PC-9 (cell line): ENCODE results near the gene FCN1. TPM values are rescaled to one million over a fixed set of nuclear protein-coding genes. Genes with fewer than 3 reads are reported as not detected.

Experiments
- BruUV-seq: library from RNA; stranded (reverse); fragments of 400-500 nt; replicated peaks from 2 replicates; lab custom pipeline; 2021; lab: Mats Ljungman, UMichigan
- CTCF ChIA-PET: fragments of 300-600 bp; sonication (Branson Sonifier 250); formaldehyde crosslinking; loops from one replicate; lab custom pipeline; 2022; ENCODE audit warnings: antibody characterized with exemption; lab: Charles Lee
- POLR2A ChIA-PET: fragments of 300-600 bp; sonication (Branson Sonifier 250); formaldehyde crosslinking; loops from one replicate; lab custom pipeline; 2022; ENCODE audit warnings: antibody characterized with exemption; ENCODE audit not compliant: unreplicated experiment; lab: Charles Lee
- DNase-seq, 2 experiments: peaks; one replicate each; pipeline versions ENCODE4 v3.0.0 to v3.0.0-alpha.2; 2015 to 2022; ENCODE audit warnings: mixed read lengths in 1 of 2
- H2AFZ ChIP-seq: fragments of 200-600 bp; sonication (generic); 2 replicates; pipeline ENCODE4 v1.8.1; 2017; ENCODE audit warnings: antibody characterized with exemption
- H3F3A ChIP-seq: fragments of 200-600 bp; sonication (generic); 2 replicates; pipeline ENCODE4 v1.8.1; 2017; ENCODE audit warnings: antibody characterized with exemption, mild to moderate bottlenecking, low read depth; ENCODE audit not compliant: insufficient read depth
- H3K27ac ChIP-seq: fragments of 200-600 bp; sonication (generic); 2 replicates; pipeline ENCODE4 v1.6.1; 2016; ENCODE audit warnings: mixed run types
- H3K27me3 ChIP-seq: fragments of 200-600 bp; sonication (generic); 2 replicates; pipeline ENCODE4 v1.6.1; 2016; ENCODE audit warnings: low read depth, mixed run types; ENCODE audit not compliant: insufficient read depth
- H3K36me3 ChIP-seq: fragments of 200-600 bp; sonication (generic); 2 replicates; pipeline ENCODE4 v1.6.1; 2016; ENCODE audit warnings: low read depth, mixed run types
- H3K4me1 ChIP-seq: fragments of 200-600 bp; sonication (generic); replicated peaks from 2 replicates; pipeline ENCODE4 v1.6.1; 2016; ENCODE audit warnings: mixed run types; ENCODE audit not compliant: insufficient read depth
- H3K4me2 ChIP-seq: fragments of 200-600 bp; sonication (generic); 2 replicates; pipeline ENCODE4 v1.6.1; 2017; ENCODE audit warnings: mixed run types
- H3K4me3 ChIP-seq: fragments of 200-600 bp; sonication (generic); 2 replicates; pipeline ENCODE4 v1.6.1; 2016; ENCODE audit warnings: mixed run types
- H3K79me2 ChIP-seq: fragments of 200-600 bp; sonication (generic); 2 replicates; pipeline ENCODE4 v1.6.1; 2017; ENCODE audit warnings: low read depth, mixed run types
- H3K9me2 ChIP-seq: fragments of 200-600 bp; sonication (generic); 2 replicates; pipeline ENCODE4 v1.8.1; 2017; ENCODE audit warnings: mild to moderate bottlenecking; ENCODE audit not compliant: insufficient read depth
- H3K9me3 ChIP-seq: fragments of 200-600 bp; sonication (generic); 2 replicates; pipeline ENCODE4 v1.8.1; 2016; ENCODE audit warnings: low read depth; ENCODE audit not compliant: insufficient read depth
- H4K20me1 ChIP-seq: fragments of 200-600 bp; sonication (generic); 2 replicates; pipeline ENCODE4 v1.8.1; 2017; ENCODE audit not compliant: insufficient read depth
- EZH2 ChIP-seq: fragments of 200-600 bp; sonication (generic); IDR thresholded peaks from 2 replicates; pipeline ENCODE4 v1.8.0; 2017; ENCODE audit warnings: antibody characterized with exemption, low read depth
- intact Hi-C: fragments of 100-400 bp; cut with micrococcal nuclease; formaldehyde crosslinking; loops from one replicate; pipeline ENCODE4 v1.10.0; 2022; ENCODE audit not compliant: unreplicated experiment
- total RNA-seq: library from RNA; stranded (reverse); gene quantifications from 2 replicates; pipeline ENCODE4 v1.2.3, GENCODE V29; 2021
- TF ChIP-seq, protein P1 (sequence below): fragments of 200-600 bp; sonication (generic); conservative IDR thresholded peaks from 2 replicates; pipeline ENCODE4 v1.6.1; 2017; ENCODE audit warnings: mixed run types, antibody characterized with exemption, mild to moderate bottlenecking, moderate library complexity

The FCN1 gene
- total RNA-seq, 1 experiment from 2014 or later = not detected

DNA sequence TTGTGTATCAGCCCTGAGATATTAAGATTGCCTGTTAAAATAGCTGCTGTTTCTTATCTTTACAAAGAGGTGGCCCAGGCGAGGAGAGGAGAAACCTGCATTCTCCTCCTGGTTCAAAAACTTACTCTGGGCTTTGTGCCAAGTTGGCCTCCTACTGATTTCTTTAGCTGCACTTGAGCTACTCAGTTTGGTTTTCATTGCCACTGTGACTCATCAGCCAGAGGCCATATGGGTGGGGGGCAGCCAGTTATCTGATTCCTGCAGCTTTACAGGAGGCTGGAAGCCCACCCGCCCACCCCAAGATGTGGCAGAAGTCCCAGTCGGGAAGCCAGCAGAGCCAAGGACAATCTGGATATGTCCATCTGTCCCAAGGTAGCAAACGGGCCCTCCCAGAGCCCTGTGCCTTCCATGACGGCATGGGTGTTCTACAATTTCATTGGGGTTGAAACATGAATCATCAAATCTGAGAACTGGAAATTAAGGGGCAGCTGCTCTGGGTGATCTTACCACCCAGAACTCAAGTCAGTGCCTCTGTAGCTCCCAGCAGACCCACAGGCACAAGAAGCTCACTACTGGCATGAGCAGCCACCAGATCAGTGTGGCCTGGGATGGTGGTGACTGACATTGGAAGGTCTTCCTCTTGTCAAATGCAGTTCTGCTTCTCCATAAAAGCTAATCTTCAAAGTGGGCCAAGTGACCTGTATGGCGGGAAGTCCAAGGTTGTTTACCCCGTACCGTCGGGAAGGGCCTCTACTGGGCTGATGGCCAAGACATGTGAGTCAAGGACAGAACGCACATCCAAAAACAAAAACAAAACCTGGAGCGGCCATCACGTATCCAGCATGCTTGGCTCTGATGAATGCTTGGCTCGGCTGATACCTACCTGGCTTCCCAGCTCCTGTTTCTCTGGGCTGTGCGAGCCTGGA, 21.5 kb downstream of the FCN1 start:
- no peaks in the 10 kb centered on the region for H3K36me3 ChIP-seq
- H3K27ac ChIP-seq = no peak overlapping the region
- intact Hi-C loops = no loop called here
- no peaks in the 10 kb centered on the region for H3F3A ChIP-seq
- peaks cover 6% of the 10 kb centered on the region; the same call in 1 of the 2 replicates for H3K9me3 ChIP-seq
- H3K4me1 ChIP-seq = no peaks in the 10 kb centered on the region
- peaks cover 75% of the 10 kb centered on the region for H3K27me3 ChIP-seq
- H4K20me1 ChIP-seq = no peaks in the 10 kb centered on the region
- H3K4me3 ChIP-seq = no peak overlapping the region
- H2AFZ ChIP-seq = no peak overlapping the region
- CTCF ChIA-PET = no interaction called here
- no peaks in the 10 kb centered on the region for H3K9me2 ChIP-seq
- H3K79me2 ChIP-seq = no peaks in the 10 kb centered on the region
- DNase-seq = peak in 1 of 2 experiments; percentile 26
- POLR2A ChIA-PET = interaction anchor here (0.7 kb wide), 3 partner anchors 79 to 512 kb away, joined by 3 to 5 read pairs (median 3); no protein-coding TSS in a partner anchor
- TF ChIP-seq, protein P1, sequence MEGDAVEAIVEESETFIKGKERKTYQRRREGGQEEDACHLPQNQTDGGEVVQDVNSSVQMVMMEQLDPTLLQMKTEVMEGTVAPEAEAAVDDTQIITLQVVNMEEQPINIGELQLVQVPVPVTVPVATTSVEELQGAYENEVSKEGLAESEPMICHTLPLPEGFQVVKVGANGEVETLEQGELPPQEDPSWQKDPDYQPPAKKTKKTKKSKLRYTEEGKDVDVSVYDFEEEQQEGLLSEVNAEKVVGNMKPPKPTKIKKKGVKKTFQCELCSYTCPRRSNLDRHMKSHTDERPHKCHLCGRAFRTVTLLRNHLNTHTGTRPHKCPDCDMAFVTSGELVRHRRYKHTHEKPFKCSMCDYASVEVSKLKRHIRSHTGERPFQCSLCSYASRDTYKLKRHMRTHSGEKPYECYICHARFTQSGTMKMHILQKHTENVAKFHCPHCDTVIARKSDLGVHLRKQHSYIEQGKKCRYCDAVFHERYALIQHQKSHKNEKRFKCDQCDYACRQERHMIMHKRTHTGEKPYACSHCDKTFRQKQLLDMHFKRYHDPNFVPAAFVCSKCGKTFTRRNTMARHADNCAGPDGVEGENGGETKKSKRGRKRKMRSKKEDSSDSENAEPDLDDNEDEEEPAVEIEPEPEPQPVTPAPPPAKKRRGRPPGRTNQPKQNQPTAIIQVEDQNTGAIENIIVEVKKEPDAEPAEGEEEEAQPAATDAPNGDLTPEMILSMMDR = no peak
- TF ChIP-seq EZH2 = no peak
- no peak overlapping the region for H3K4me2 ChIP-seq
- BruUV-seq = no TSS peak

DNA sequence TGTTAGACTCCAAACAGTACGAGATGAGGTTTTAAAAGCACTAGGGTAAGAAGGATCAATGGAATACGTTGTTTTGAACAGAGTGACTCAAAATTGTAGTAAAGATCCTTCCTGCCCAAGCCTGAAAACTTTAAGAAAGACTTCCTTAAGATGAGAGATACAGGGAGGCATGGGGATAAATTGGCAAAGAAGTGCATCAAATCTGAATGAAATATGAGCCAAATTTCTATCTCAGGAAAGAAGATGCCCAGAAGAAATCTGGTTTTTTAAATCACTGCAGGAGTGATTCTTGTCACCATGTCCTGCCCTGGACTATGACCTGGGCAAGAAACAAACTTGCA, 22.2 kb downstream of the FCN1 start:
- H3K79me2 ChIP-seq = no peaks in the 10 kb centered on the region
- ChIA-PET CTCF (no interaction called here), POLR2A (interaction anchor here (0.5 to 0.7 kb wide), 2 partner anchors 111 to 129 kb away, joined by 3 read pairs; no protein-coding TSS in a partner anchor)
- H3K4me2 ChIP-seq = no peak overlapping the region
- BruUV-seq = no TSS peak
- TF ChIP-seq EZH2 = no peak
- TF ChIP-seq, protein P1 = no peak
- intact Hi-C loops = no loop called here
- peaks cover 81% of the 10 kb centered on the region for H3K27me3 ChIP-seq
- H2AFZ ChIP-seq = no peak overlapping the region
- no peak overlapping the region for H3K27ac ChIP-seq
- H3K4me1 ChIP-seq = no peaks in the 10 kb centered on the region
- peaks cover 6% of the 10 kb centered on the region; the same call in 1 of the 2 replicates for H3K9me3 ChIP-seq
- no peaks in the 10 kb centered on the region for H3K9me2 ChIP-seq
- no peaks in the 10 kb centered on the region for H3K36me3 ChIP-seq
- no peaks in the 10 kb centered on the region for H4K20me1 ChIP-seq
- DNase-seq = no peak
- H3K4me3 ChIP-seq = no peak overlapping the region
- no peaks in the 10 kb centered on the region for H3F3A ChIP-seq

DNA sequence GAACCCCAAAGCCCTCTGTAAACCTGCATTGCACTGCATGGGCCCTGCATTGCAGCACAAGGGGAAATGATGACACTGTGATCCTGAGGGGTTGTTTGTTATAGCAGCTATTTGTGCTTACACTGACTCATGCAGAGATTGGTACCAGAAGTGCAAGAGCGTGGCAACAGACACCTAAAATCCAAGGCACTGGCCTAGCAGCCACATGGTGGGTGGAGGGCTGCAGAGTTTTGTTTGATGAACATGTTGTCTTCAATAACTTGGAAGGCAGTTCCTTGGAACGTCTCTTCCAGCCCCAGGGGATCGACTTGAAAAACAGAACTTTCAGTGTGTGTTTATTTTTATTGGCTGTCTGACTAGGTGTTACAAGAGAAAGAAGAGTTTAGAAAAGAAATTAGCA, 22.6 kb downstream of the FCN1 start:
- POLR2A ChIA-PET = interaction anchor here (0.5 kb wide), 1 partner anchor 111 kb away, joined by 3 read pairs; no protein-coding TSS in a partner anchor
- H3K27ac ChIP-seq = no peak overlapping the region
- intact Hi-C loops = no loop called here
- H3K79me2 ChIP-seq = no peaks in the 10 kb centered on the region
- TF ChIP-seq, protein P1 = no peak
- no peak for TF ChIP-seq EZH2
- H3K4me3 ChIP-seq = no peak overlapping the region
- H3K9me3 ChIP-seq = peaks cover 6% of the 10 kb centered on the region; the same call in 1 of the 2 replicates
- no peaks in the 10 kb centered on the region for H3K36me3 ChIP-seq
- DNase-seq = no peak
- no peak overlapping the region for H3K4me2 ChIP-seq
- no peaks in the 10 kb centered on the region for H3K4me1 ChIP-seq
- peaks cover 86% of the 10 kb centered on the region for H3K27me3 ChIP-seq
- BruUV-seq = no TSS peak
- H2AFZ ChIP-seq = no peak overlapping the region
- no peaks in the 10 kb centered on the region for H3F3A ChIP-seq
- no peaks in the 10 kb centered on the region for H4K20me1 ChIP-seq
- CTCF ChIA-PET = interaction anchor here (0.6 kb wide), 1 partner anchor 140 kb away, joined by 5 read pairs; no protein-coding TSS in a partner anchor
- no peaks in the 10 kb centered on the region for H3K9me2 ChIP-seq
